Stimulated activated CD8-positive, alpha-beta memory T cell treated with anti-CD3 and anti-CD28 coated beads, Interleukin-15, amount 100 ng/mL, for 1 hour (primary cell): ENCODE measurements around the gene SDHAF1.

Experiments used
- DNase-seq: peaks from one replicate; pipeline ENCODE4 v3.0.0-alpha.2; 2020; ENCODE audit warnings: low read depth

The SDHAF1 gene

GRCh38 chr19:35986664-35987570 lies 8.1 kb upstream of the SDHAF1 start:
- no peak for DNase-seq

DNA sequence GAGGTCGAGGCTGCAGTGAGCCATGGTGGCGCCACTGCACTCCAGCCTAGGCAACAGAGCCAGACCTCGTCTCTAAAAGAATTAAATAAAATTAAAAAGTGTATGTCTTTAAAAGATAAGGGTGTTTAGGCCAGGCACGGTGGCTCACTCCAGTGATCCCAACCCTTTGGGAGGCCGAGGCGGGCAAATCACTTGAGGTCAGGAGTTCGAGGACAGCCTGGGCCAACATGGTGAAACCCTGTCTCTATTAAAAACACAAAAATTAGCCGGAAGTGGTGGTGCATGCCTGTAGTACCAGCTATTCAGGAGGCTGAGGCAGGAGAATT lies 7.5 kb upstream of the SDHAF1 start:
- DNase-seq, result no peak

GRCh38 chr19:35988824-35989223 lies 6.2 kb upstream of the SDHAF1 start:
- no peak for DNase-seq

DNA sequence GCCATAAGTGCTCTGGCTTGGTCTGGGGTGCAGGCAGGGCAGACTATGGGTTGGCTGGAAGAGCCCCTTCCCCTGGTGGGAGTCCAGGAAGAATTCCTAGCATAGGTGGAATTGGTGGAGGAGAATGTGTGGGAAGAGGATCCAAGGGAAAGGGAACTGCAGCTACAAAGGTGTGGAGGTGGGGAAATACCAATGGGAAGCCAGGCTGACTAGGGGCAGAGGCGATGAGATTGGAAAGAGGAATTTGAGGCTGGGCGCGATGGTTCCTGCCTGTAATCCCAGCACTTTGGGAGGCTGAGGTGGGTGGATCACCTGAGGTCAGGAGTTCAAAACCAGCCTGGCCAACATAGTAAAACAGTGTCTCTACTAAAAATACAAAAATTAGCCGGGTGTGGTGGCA lies 4.8 kb upstream of the SDHAF1 start:
- no peak for DNase-seq

- DNase-seq, result no peak
Observed at GRCh38 chr19:35990771-35991730, 3.9 kb upstream of the SDHAF1 start.

GRCh38 chr19:35991731-35992450 lies 3.1 kb upstream of the SDHAF1 start:
- no peak for DNase-seq

DNA sequence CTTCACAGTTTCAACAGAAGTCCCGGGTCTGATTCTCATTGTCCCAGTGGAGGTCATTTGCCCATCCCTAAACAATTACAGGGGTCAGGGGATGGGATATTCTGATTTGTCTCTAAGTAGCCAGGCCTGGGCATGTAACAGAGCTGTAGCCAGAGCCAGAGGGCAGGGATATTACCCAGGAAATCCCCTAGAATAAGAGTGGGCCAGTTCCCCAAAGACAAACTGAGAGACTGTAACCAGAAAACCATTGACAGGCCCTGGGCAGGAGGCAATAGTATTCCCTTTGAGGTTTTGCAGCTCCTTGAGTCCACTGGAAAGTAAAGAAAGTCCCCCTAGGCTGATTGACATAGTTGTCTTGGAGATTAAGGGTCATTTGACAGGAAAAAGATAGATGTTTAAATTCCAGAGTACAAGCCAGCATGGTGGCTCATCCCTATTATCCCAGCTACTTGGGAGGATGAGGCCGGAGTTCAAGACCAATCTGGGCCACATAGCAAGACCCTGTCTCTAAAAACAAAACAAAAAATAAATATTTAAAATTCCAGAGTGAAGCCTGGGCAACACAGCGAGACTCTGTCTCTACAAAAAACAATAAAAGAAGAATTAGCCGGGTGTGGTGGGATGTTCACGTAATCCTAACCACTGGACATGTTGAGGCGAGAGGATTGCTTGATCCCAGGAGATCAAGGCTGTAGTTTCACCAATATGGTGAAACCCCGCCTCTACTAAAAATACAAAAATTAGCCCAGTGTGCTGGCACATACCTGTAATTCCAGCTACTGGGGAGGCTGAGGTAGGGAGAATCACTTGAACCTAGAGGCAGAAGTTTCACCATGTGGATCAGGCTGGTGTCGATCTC lies 1.9 kb upstream of the SDHAF1 start:
- no peak for DNase-seq

- no peak for DNase-seq
Observed at GRCh38 chr19:35993923-35994598, 927 bp upstream of the SDHAF1 start.

GRCh38 chr19:35996777-35997176 lies 1.8 kb downstream of the SDHAF1 start:
- DNase-seq, result no peak

DNA sequence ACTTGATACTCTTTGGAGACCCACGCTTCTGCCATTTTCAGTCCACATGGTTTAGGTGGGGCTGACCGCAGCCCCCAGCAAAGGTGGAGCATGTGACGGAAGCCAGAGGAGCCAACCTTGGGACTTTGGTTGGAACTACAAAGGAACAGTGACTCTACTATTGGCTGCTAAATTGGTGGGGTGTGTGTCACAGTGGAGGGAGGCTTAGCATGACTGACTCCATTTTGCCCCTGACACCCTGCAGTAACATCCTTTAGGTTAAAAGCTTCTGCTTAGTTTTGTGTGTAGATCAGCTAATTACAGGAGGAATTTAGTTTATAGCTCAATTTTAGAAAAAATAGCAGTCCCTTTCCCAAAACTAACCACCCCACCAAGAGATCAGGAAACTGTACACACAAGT lies 6.6 kb downstream of the SDHAF1 start:
- DNase-seq, result no peak

DNA sequence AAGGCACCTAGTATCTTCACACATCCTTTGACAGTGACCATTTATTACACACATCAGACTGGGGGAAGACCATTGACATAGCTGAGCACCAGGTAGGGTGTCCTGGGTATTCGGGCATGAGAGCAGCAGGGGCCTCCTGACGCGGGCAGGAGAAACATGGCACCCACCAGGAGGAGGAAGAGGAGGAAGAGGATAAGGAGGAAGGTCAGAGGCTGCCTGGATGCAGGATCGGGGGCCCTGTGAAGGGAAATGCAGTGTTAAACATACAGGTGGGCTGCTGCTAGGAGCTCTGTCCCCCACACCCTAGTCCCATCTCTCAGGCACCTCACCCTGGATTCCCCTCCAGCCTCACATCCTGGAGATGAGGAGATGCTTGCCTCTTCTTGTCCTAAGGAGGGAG lies 8.3 kb downstream of the SDHAF1 start:
- no peak for DNase-seq

DNA sequence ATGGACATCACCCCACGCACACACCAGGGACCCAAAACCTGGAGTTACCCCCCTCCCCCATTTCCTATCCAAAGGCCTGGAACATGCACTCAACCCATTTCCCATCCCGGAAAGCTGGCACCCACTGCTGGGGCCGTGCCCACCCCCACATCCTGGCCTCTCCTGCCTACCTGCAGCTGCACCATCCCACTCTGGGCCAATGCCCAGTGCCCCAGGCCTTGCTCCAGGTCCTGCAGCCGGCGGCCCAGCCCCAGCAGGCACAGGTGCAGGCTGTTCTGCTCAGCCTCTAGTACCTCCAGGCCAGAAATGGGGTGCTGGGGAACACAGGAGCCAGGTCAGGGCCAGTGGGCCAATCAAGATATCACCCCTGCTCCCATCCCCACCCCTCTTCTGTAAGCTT lies 12.0 kb downstream of the SDHAF1 start:
- no peak for DNase-seq

- no peak for DNase-seq
Observed at GRCh38 chr19:36008336-36008978, 13.5 kb downstream of the SDHAF1 start, which contains the start of gene SYNE4. TSS of gene SYNE4 (minus strand) at chr19:36008813. CDS start at chr19:36008681, 132 bp downstream.

DNA sequence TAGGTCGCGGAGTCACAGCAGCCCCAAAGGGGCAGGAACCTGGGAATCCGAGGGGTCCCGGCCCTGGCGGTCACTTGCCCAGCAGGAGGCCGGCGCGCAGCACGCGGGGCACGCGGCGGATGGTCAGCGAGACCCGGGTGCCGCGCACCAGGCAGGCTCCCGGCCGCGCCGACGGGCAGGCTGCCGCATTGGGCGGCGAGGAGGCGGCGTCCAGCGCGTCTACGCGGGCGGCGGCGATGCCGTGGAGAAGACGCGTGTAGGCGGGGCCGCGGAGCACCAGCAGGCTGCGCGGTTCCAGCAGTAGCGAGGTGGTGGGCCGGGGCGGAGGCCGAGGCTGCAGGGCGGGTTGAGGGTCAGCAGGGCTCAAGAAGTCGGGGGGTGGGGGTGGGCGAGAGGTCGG lies 14.2 kb downstream of the SDHAF1 start:
- DNase-seq, result no peak

- DNase-seq, result no peak
Observed at GRCh38 chr19:36009633-36010379, 14.8 kb downstream of the SDHAF1 start.

DNA sequence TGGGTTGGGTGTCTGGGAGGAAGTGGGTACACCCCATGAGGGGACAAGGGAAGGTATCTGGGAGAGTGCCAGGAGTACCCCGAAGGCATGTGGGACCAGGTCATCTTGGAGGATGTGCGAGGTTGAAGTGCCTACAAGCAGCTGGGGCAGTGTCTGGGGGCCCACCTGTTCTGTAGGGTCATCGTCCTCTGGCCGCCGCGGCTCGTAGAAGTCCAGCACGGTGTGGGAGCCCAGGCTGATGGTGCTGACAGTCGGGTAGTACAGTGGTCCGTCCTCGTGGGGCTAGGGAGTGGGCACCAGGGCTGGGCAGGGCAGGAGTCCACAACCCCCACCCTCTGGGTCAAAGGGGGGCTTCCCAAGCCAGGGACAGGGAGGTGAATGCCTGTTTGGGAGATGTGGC lies 15.4 kb downstream of the SDHAF1 start:
- DNase-seq, result no peak

DNA sequence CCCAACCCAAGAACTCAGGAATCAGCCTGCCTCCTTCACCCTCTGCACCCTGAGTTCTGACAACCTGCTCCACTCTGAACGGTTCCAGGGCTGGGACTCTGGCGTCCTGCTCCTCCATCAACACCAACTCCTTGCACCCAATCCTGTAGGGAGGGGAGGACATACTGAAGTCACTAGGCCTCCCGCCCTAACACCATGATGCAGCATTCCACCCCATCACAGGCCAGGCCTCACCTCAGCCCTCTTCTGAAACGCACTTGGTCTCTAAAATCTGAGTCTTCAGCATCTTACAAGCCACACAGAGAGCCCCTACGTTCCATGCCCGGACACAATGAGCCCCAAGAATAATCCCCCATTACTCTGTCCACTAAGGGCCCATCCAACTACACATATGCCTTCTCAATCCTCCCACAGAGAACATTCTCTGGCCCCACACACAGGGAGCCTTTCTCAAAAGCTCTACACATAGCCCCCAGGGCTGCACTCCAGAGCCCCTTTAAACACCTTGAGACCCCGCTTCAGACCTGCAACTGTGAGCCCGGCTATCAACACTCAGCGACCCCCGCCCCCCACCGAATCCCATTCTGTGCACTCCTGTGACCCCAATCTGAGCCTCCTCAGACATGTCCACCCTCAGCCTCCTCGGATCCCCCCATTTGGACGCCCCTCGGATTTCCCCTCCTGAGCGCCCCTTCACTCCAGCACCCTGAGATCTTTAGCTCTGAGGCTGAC lies 18.5 kb downstream of the SDHAF1 start:
- no peak for DNase-seq

- peak; percentile 98 for DNase-seq
Observed at GRCh38 chr19:36014012-36014924, 19.3 kb downstream of the SDHAF1 start, which contains the start of gene ALKBH6. TSS of gene ALKBH6 (minus strand) at chr19:36014213. CDS start at chr19:36013397, 816 bp downstream.
